ENCODE results near the gene PNMA6E.
A peak's percentile ranks its signal among the peaks of the same experiment; 100 is the strongest.

The PNMA6E gene

GRCh38 chrX:153401133-153401764 is at the start of gene PNMA6E:
Gene PNMA6E, minus strand, starts transcription at chrX:153401350. Its CDS starts 2,501 bp downstream, at chrX:153398849.
- DNase-seq, result no peak

- no peak for DNase-seq
These were observed 49.8 kb upstream of the PNMA6E start for GRCh38 chrX:153450949-153451277.

- no peak for DNase-seq
These were observed 49.2 kb upstream of the PNMA6E start for GRCh38 chrX:153450114-153450948.

- DNase-seq, result no peak
These were observed 48.4 kb upstream of the PNMA6E start for GRCh38 chrX:153449368-153450113.

- DNase-seq, result no peak
These were observed 47.6 kb upstream of the PNMA6E start for GRCh38 chrX:153448556-153449367.

- no peak for DNase-seq
These were observed 46.4 kb upstream of the PNMA6E start for GRCh38 chrX:153447581-153447960.

- no peak for DNase-seq
These were observed 45.9 kb upstream of the PNMA6E start for GRCh38 chrX:153446950-153447580.

GRCh38 chrX:153446636-153446936 is 45.4 kb upstream of the PNMA6E start:
- DNase-seq, result no peak

- no peak for DNase-seq
These were observed 44.9 kb upstream of the PNMA6E start, which contains the start of gene TREX2 for GRCh38 chrX:153445856-153446635. Gene TREX2, minus strand, starts transcription at chrX:153446056. Its CDS starts 626 bp downstream, at chrX:153445430.

- DNase-seq, result no peak
These were observed 44.1 kb upstream of the PNMA6E start for GRCh38 chrX:153445106-153445855.

GRCh38 chrX:153444333-153445011 is 43.3 kb upstream of the PNMA6E start:
- no peak for DNase-seq

- no peak for DNase-seq
These were observed 42.6 kb upstream of the PNMA6E start for GRCh38 chrX:153443476-153444332.

GRCh38 chrX:153442463-153442862 is 41.3 kb upstream of the PNMA6E start:
- DNase-seq, result no peak

GRCh38 chrX:153441981-153442380 is 40.8 kb upstream of the PNMA6E start:
- no peak for DNase-seq

GRCh38 chrX:153441296-153441695 is 40.1 kb upstream of the PNMA6E start:
- DNase-seq, result peak; percentile 12

- DNase-seq, result no peak
These were observed 39.5 kb upstream of the PNMA6E start for GRCh38 chrX:153440556-153441135.

- DNase-seq, result no peak
These were observed 38.8 kb upstream of the PNMA6E start for GRCh38 chrX:153439977-153440376.

- DNase-seq, result no peak
These were observed 37.4 kb upstream of the PNMA6E start for GRCh38 chrX:153438532-153438931.

- no peak for DNase-seq
These were observed 34.7 kb upstream of the PNMA6E start for GRCh38 chrX:153435845-153436244.
